H9 (cell line): ENCODE measurements around the gene ARMH3. TPM values are rescaled to one million over a fixed set of nuclear protein-coding genes. Genes with fewer than 3 reads are reported as not detected.

Source experiments
- DNase-seq: peaks from one replicate; pipeline ENCODE4 v3.0.0-alpha.2; 2017
- H2AFZ ChIP-seq: one replicate; pipeline ENCODE4 v1.6.1; 2013; ENCODE audit warnings: mild to moderate bottlenecking, low read length, control low read depth, moderate library complexity
- H2AK5ac ChIP-seq: 2 replicates; pipeline ENCODE4 v1.6.1; 2013; ENCODE audit warnings: low read length, control low read depth, mixed read lengths; ENCODE audit not compliant: insufficient read length
- H2BK120ac ChIP-seq: one replicate; pipeline ENCODE4 v1.6.1; 2013; ENCODE audit warnings: low read depth, mild to moderate bottlenecking, low read length, control low read depth, inconsistent platforms; ENCODE audit not compliant: poor library complexity, severe bottlenecking
- H2BK12ac ChIP-seq: 2 replicates; pipeline ENCODE4 v1.6.1; 2013; ENCODE audit warnings: low read length, control low read depth, mixed read lengths, low read depth; ENCODE audit not compliant: insufficient read length
- H2BK15ac ChIP-seq: 2 replicates; pipeline ENCODE4 v1.6.1; 2013; ENCODE audit warnings: low read depth, low read length, control low read depth
- H2BK20ac ChIP-seq: one replicate; pipeline ENCODE4 v1.6.1; 2013; ENCODE audit warnings: low read depth, mild to moderate bottlenecking, low read length, control low read depth, inconsistent platforms; ENCODE audit not compliant: poor library complexity, severe bottlenecking
- H2BK5ac ChIP-seq: 2 replicates; pipeline ENCODE4 v1.6.1; 2013; ENCODE audit warnings: low read length, control low read depth, mixed read lengths; ENCODE audit not compliant: insufficient read length
- H3K14ac ChIP-seq: 2 replicates; pipeline ENCODE4 v1.6.1; 2013; ENCODE audit warnings: low read length, control low read depth; ENCODE audit not compliant: insufficient read depth
- H3K18ac ChIP-seq: 2 replicates; pipeline ENCODE4 v1.6.1; 2013; ENCODE audit warnings: low read depth, mild to moderate bottlenecking, mixed read lengths, low read length, control low read depth; ENCODE audit not compliant: insufficient read length
- H3K23ac ChIP-seq: 2 replicates; pipeline ENCODE4 v1.6.1; 2013; ENCODE audit warnings: low read length, control low read depth, mixed read lengths, low read depth; ENCODE audit not compliant: insufficient read length
- H3K23me2 ChIP-seq: 2 replicates; pipeline ENCODE4 v1.6.1; 2013; ENCODE audit warnings: low read depth, mild to moderate bottlenecking, mixed read lengths, low read length, control low read depth; ENCODE audit not compliant: insufficient read length, poor library complexity, severe bottlenecking
- H3K27ac ChIP-seq: 2 replicates; pipeline ENCODE4 v1.5.1; 2013; ENCODE audit warnings: low read length, control low read depth, mixed read lengths, low read depth; ENCODE audit not compliant: insufficient read length
- H3K27me3 ChIP-seq: 2 replicates; pipeline ENCODE4 v1.6.1; 2013; ENCODE audit warnings: low read length, control low read depth, inconsistent platforms; ENCODE audit not compliant: insufficient read depth
- H3K4ac ChIP-seq: 2 replicates; pipeline ENCODE4 v1.6.1; 2013; ENCODE audit warnings: low read depth, mild to moderate bottlenecking, control low read depth, inconsistent platforms, low read length, moderate library complexity
- H3K4me1 ChIP-seq: 2 replicates; pipeline ENCODE4 v1.6.1; 2013; ENCODE audit warnings: low read length, control low read depth, inconsistent platforms; ENCODE audit not compliant: insufficient read depth
- H3K4me2 ChIP-seq: 2 replicates; pipeline ENCODE4 v1.6.1; 2013; ENCODE audit warnings: low read length, control low read depth, mixed read lengths; ENCODE audit not compliant: insufficient read length, insufficient read depth
- H3K56ac ChIP-seq: 2 replicates; pipeline ENCODE4 v1.6.1; 2013; ENCODE audit warnings: low read depth, mild to moderate bottlenecking, mixed read lengths, low read length, control low read depth; ENCODE audit not compliant: insufficient read length
- H3K79me1 ChIP-seq: 2 replicates; pipeline ENCODE4 v1.6.1; 2013; ENCODE audit warnings: low read depth, mild to moderate bottlenecking, moderate library complexity, low read length, control low read depth, inconsistent platforms; ENCODE audit not compliant: insufficient read depth, poor library complexity, severe bottlenecking
- H3K79me2 ChIP-seq: 2 replicates; pipeline ENCODE4 v1.6.1; 2013; ENCODE audit warnings: low read length, control low read depth, inconsistent platforms; ENCODE audit not compliant: insufficient read depth
- H3K9ac ChIP-seq: 2 replicates; pipeline ENCODE4 v1.6.1; 2013; ENCODE audit warnings: low read length, control low read depth, mixed read lengths; ENCODE audit not compliant: insufficient read length; ENCODE audit errors: extremely low read depth
- H3K9me3 ChIP-seq: one replicate; pipeline ENCODE4 v1.6.1; 2013; ENCODE audit warnings: low read depth, low read length, inconsistent platforms; ENCODE audit not compliant: control insufficient read depth
- H3T11ph ChIP-seq: one replicate; pipeline ENCODE4 v1.6.1; 2013; ENCODE audit warnings: mild to moderate bottlenecking, low read length, control low read depth, inconsistent platforms
- H4K20me1 ChIP-seq: one replicate; pipeline ENCODE4 v1.6.1; 2013; ENCODE audit not compliant: control insufficient read depth, insufficient read length, insufficient read depth
- H4K5ac ChIP-seq: 2 replicates; pipeline ENCODE4 v1.6.1; 2013; ENCODE audit warnings: low read depth, mild to moderate bottlenecking, mixed read lengths, low read length, control low read depth; ENCODE audit not compliant: insufficient read length
- H4K8ac ChIP-seq: replicated peaks from 2 replicates; pipeline ENCODE4 v1.6.1; 2013; ENCODE audit warnings: low read length, control low read depth, mixed read lengths, low read depth; ENCODE audit not compliant: insufficient read length
- H4K91ac ChIP-seq: 2 replicates; pipeline ENCODE4 v1.6.1; 2013; ENCODE audit warnings: low read depth, mild to moderate bottlenecking, moderate library complexity, mixed read lengths, low read length, control low read depth; ENCODE audit not compliant: insufficient read length
- H3K27ac Mint-ChIP-seq, 3 experiments: 2 replicates in 2 of 3; 3 replicates in 1 of 3; pipeline ENCODE4 v1.8.0; 2020 to 2021; ENCODE audit warnings: mixed read lengths in 3 of 3, mild to moderate bottlenecking in 1 of 3, moderate library complexity in 1 of 3
- H3K27me3 Mint-ChIP-seq: 2 replicates; pipeline ENCODE4 v1.8.0; 2021; ENCODE audit warnings: low read depth, mild to moderate bottlenecking, moderate library complexity, mixed read lengths
- H3K36me3 Mint-ChIP-seq, 3 experiments: 2 replicates in 2 of 3; 3 replicates in 1 of 3; pipeline ENCODE4 v1.8.0; 2020 to 2021; ENCODE audit warnings: low read depth in 3 of 3, mixed read lengths in 3 of 3; ENCODE audit not compliant: insufficient read depth in 1 of 3
- H3K4me1 Mint-ChIP-seq, 2 experiments: 2 replicates each; pipeline ENCODE4 v1.8.0; 2020; ENCODE audit warnings: mixed read lengths in 2 of 2
- H3K4me3 Mint-ChIP-seq, 2 experiments: 2 replicates in 1 of 2; 3 replicates in 1 of 2; pipeline ENCODE4 v1.8.0; 2020 to 2021; ENCODE audit warnings: mild to moderate bottlenecking in 2 of 2, mixed read lengths in 2 of 2, moderate library complexity in 1 of 2
- H3K9me3 Mint-ChIP-seq, 2 experiments: 2 replicates in 1 of 2; 3 replicates in 1 of 2; pipeline ENCODE4 v1.8.0; 2020; ENCODE audit warnings: mild to moderate bottlenecking in 2 of 2, mixed read lengths in 2 of 2, moderate library complexity in 1 of 2
- WGBS: extraction: QIAGEN DNeasy Blood & Tissue Kit; methylation state at CpG from one replicate; pipeline ENCODE4 v1.1.7; 2013; ENCODE audit warnings: missing lambda C conversion rate, low lambda C conversion rate, mixed read lengths; ENCODE audit not compliant: insufficient read length; ENCODE audit errors: extremely low coverage; 5-methylcytosine and 5-hydroxymethylcytosine counted together
- total RNA-seq: library from RNA; stranded (reverse); gene quantifications from 2 replicates; pipeline ENCODE4 v1.2.1, GENCODE V29; 2021
- TF ChIP-seq, protein P1 (sequence below): fragments of 200-600 bp; sonication (generic); conservative IDR thresholded peaks from 3 replicates; pipeline ENCODE4 v1.8.0; 2021; ENCODE audit warnings: antibody characterized with exemption, mild to moderate bottlenecking

ARMH3 gene
- total RNA-seq, 1 experiment from 2014 or later, result 20.4 TPM

DNA sequence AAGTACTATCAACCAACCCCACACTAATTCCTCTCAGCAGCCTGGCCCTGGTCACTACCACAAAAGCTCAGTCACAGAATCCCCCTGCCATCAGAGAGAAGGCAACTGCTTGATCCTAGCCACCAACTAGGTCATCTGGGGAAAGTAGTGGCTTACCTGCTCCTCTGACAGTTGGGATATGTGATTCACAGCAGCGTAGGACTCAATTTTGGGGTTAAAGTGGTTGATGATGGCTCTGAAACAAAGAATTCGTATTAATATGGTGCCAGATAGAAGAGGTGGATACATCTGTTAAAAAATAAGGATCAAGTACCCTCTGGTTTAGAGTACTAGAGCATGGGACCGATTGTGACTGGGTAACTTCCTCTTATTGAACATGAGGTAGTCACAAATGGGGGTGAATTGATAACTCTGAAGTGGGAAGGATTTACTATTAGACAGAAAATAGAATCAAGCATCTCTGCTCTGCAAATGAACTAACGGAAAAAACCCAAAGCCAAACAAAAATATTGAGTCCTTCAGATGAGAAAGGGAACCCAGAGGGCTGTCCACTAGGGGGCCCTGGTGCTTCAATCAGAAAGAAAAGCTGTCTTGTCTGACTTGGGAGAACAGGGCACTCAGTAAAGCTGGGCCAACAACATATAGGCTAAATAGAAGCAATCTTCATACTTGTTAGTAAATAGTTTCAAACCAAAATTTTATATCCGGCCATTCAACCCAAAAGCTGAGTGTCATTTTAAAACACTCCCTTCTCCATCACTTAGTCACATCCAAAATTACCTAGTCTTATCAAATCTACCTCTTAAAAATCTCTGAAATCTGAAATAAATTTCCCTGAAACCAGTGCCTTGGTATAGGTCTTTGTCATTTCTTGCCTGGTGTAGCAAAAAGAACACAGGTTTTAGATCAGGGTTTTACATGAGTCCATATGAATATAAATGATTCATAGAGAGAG is 166.4 kb downstream of the ARMH3 start:
- Histone ChIP-seq H3K4ac (no peak overlapping the region), H3K9ac (no peak overlapping the region), H4K8ac (no peak overlapping the region), H2BK12ac (no peak overlapping the region), H3K27ac (no peak overlapping the region), H2AK5ac (no peak overlapping the region), H3K79me2 (no peaks in the 10 kb centered on the region), H3T11ph (no peak overlapping the region), H3K56ac (no peak overlapping the region), H2AFZ (no peak overlapping the region), H3K23me2 (no peaks in the 10 kb centered on the region), H3K23ac (no peak overlapping the region), H4K20me1 (no peaks in the 10 kb centered on the region), H3K79me1 (no peaks in the 10 kb centered on the region), H3K9me3 (no peaks in the 10 kb centered on the region), H3K27me3 (no peaks in the 10 kb centered on the region), H4K5ac (no peak overlapping the region), H2BK15ac (no peak overlapping the region), H3K18ac (no peak overlapping the region), H2BK120ac (no peak overlapping the region), H2BK5ac (no peak overlapping the region), H3K14ac (no peak overlapping the region), H2BK20ac (no peak overlapping the region), H4K91ac (no peak overlapping the region), H3K4me1 (no peaks in the 10 kb centered on the region), H3K4me2 (no peak overlapping the region)
- TF ChIP-seq, protein P1, sequence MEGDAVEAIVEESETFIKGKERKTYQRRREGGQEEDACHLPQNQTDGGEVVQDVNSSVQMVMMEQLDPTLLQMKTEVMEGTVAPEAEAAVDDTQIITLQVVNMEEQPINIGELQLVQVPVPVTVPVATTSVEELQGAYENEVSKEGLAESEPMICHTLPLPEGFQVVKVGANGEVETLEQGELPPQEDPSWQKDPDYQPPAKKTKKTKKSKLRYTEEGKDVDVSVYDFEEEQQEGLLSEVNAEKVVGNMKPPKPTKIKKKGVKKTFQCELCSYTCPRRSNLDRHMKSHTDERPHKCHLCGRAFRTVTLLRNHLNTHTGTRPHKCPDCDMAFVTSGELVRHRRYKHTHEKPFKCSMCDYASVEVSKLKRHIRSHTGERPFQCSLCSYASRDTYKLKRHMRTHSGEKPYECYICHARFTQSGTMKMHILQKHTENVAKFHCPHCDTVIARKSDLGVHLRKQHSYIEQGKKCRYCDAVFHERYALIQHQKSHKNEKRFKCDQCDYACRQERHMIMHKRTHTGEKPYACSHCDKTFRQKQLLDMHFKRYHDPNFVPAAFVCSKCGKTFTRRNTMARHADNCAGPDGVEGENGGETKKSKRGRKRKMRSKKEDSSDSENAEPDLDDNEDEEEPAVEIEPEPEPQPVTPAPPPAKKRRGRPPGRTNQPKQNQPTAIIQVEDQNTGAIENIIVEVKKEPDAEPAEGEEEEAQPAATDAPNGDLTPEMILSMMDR, result peak; percentile 97
- H3K36me3 Mint-ChIP-seq, result peaks cover 0 to 1% (median 0%) of the 10 kb centered on the region in 3 experiments; a peak in 2 of 7 replicates
- DNase-seq, result peak; percentile 80
- H3K4me1 Mint-ChIP-seq, result 0 out of 4 replicates have a peak, but pooled peaks cover 0 to 2% of the 10 kb centered on the region in 2 experiments
- WGBS, result no CpG with 5 or more reads among the region's 5 CpGs
- no peak overlapping the region; a peak in 1 of 7 replicates for H3K27ac Mint-ChIP-seq
- no peak overlapping the region for H3K4me3 Mint-ChIP-seq
- no peaks in the 10 kb centered on the region for H3K27me3 Mint-ChIP-seq
- no peaks in the 10 kb centered on the region for H3K9me3 Mint-ChIP-seq
